Mesenchymal stem cell (in vitro differentiated cells and primary cell): ENCODE results near the gene KCNH1.
"Not testable (repeated sequence)": the region's sequence is repeated elsewhere in the genome, so short reads cannot be mapped to it uniquely, and the experiment has no call there.

Experiments used
- DNase-seq: peaks from one replicate; pipeline ENCODE4 v3.0.0-alpha.2; 2013
- H2AFZ ChIP-seq: one replicate; pipeline ENCODE4 v1.6.1; 2013; ENCODE audit warnings: low read depth, mild to moderate bottlenecking, control low read depth, inconsistent platforms, low read length, moderate library complexity
- H2AK5ac ChIP-seq: 2 replicates; pipeline ENCODE4 v1.6.1; 2013; ENCODE audit warnings: low read length, moderate library complexity, mild to moderate bottlenecking, inconsistent platforms; ENCODE audit not compliant: severe bottlenecking
- H2BK120ac ChIP-seq: one replicate; pipeline ENCODE4 v1.6.1; 2013; ENCODE audit warnings: low read depth, mild to moderate bottlenecking, inconsistent platforms, low read length, moderate library complexity
- H2BK12ac ChIP-seq, 2 experiments: one replicate each; pipeline ENCODE4 v1.6.1; 2013; ENCODE audit warnings: inconsistent platforms in 2 of 2, low read length in 2 of 2, mild to moderate bottlenecking in 2 of 2, moderate library complexity in 2 of 2, control low read depth in 1 of 2
- H2BK15ac ChIP-seq: one replicate; pipeline ENCODE4 v1.6.1; 2013; ENCODE audit warnings: mild to moderate bottlenecking, low read depth, inconsistent platforms; ENCODE audit not compliant: poor library complexity, severe bottlenecking
- H2BK5ac ChIP-seq: 2 replicates; pipeline ENCODE4 v1.6.1; 2013; ENCODE audit warnings: low read depth, mild to moderate bottlenecking, low read length, control low read depth, inconsistent platforms; ENCODE audit not compliant: poor library complexity, severe bottlenecking
- H3K14ac ChIP-seq, 2 experiments: one replicate each; pipeline ENCODE4 v1.6.1; 2013; ENCODE audit warnings: inconsistent platforms in 2 of 2, low read length in 2 of 2, control low read depth in 1 of 2, mild to moderate bottlenecking in 1 of 2, moderate library complexity in 1 of 2
- H3K18ac ChIP-seq, 2 experiments: one replicate each; pipeline ENCODE4 v1.6.1; 2013; ENCODE audit warnings: inconsistent platforms in 2 of 2, low read length in 2 of 2, control low read depth in 1 of 2, low read depth in 1 of 2, mild to moderate bottlenecking in 1 of 2
- H3K23ac ChIP-seq, 2 experiments: one replicate each; pipeline ENCODE4 v1.6.1; 2013; ENCODE audit warnings: inconsistent platforms in 2 of 2, low read length in 2 of 2, mild to moderate bottlenecking in 2 of 2, moderate library complexity in 2 of 2, control low read depth in 1 of 2
- H3K27ac ChIP-seq: 2 replicates; pipeline ENCODE4 v1.5.1; 2013; ENCODE audit warnings: mild to moderate bottlenecking, moderate library complexity, low read length, control low read depth, inconsistent platforms; ENCODE audit not compliant: poor library complexity, severe bottlenecking
- H3K27me3 ChIP-seq, 2 experiments: 2 replicates each; pipeline versions ENCODE4 v1.6.1 to v1.7.0; 2013; ENCODE audit warnings: low read length in 2 of 2, mild to moderate bottlenecking in 2 of 2, moderate library complexity in 2 of 2, control low read depth in 1 of 2, inconsistent platforms in 1 of 2; ENCODE audit not compliant: control insufficient read depth in 1 of 2, insufficient read depth in 1 of 2
- H3K36me3 ChIP-seq, 2 experiments: 2 replicates each; pipeline versions ENCODE4 v1.6.1 to v1.7.0; 2013; ENCODE audit warnings: low read length in 2 of 2, control low read depth in 1 of 2, inconsistent platforms in 1 of 2, low read depth in 1 of 2, mild to moderate bottlenecking in 1 of 2; ENCODE audit not compliant: insufficient read depth in 2 of 2, control insufficient read depth in 1 of 2
- H3K4ac ChIP-seq, 2 experiments: one replicate each; pipeline ENCODE4 v1.6.1; 2013; ENCODE audit warnings: inconsistent platforms in 2 of 2, low read length in 2 of 2, mild to moderate bottlenecking in 2 of 2, moderate library complexity in 2 of 2, control low read depth in 1 of 2, low read depth in 1 of 2
- H3K4me1 ChIP-seq: 2 replicates; pipeline ENCODE4 v1.6.1; 2013; ENCODE audit warnings: low read depth, low read length, control low read depth; ENCODE audit not compliant: control insufficient read depth, insufficient read depth
- H3K4me2 ChIP-seq: 2 replicates; pipeline ENCODE4 v1.6.1; 2013; ENCODE audit warnings: low read length, mild to moderate bottlenecking, inconsistent platforms; ENCODE audit not compliant: poor library complexity, severe bottlenecking
- H3K4me3 ChIP-seq, 2 experiments: 2 replicates each; pipeline versions ENCODE4 v1.5.1 to v1.7.0; 2013; ENCODE audit warnings: low read length in 2 of 2, mild to moderate bottlenecking in 2 of 2, control low read depth in 1 of 2, low read depth in 1 of 2; ENCODE audit not compliant: insufficient read depth in 1 of 2
- H3K79me1 ChIP-seq: replicated peaks from 2 replicates; pipeline ENCODE4 v1.6.1; 2013; ENCODE audit warnings: mild to moderate bottlenecking, control low read depth, low read length, inconsistent platforms; ENCODE audit not compliant: poor library complexity, severe bottlenecking
- H3K9ac ChIP-seq: 2 replicates; pipeline ENCODE4 v1.7.0; 2013; ENCODE audit warnings: mild to moderate bottlenecking, low read length, moderate library complexity
- H3K9me3 ChIP-seq: 2 replicates; pipeline ENCODE4 v1.7.0; 2013; ENCODE audit warnings: mild to moderate bottlenecking, low read length; ENCODE audit not compliant: control insufficient read depth
- H4K8ac ChIP-seq: one replicate; pipeline ENCODE4 v1.6.1; 2013; ENCODE audit warnings: inconsistent platforms, mild to moderate bottlenecking, low read length, moderate library complexity
- H4K91ac ChIP-seq: one replicate; pipeline ENCODE4 v1.6.1; 2013; ENCODE audit warnings: mild to moderate bottlenecking, low read length, inconsistent platforms
- WGBS: methylation state at CpG from one replicate; pipeline ENCODE4 v1.1.7; 2013; ENCODE audit warnings: mixed read lengths; 5-methylcytosine and 5-hydroxymethylcytosine counted together

KCNH1 gene

DNA sequence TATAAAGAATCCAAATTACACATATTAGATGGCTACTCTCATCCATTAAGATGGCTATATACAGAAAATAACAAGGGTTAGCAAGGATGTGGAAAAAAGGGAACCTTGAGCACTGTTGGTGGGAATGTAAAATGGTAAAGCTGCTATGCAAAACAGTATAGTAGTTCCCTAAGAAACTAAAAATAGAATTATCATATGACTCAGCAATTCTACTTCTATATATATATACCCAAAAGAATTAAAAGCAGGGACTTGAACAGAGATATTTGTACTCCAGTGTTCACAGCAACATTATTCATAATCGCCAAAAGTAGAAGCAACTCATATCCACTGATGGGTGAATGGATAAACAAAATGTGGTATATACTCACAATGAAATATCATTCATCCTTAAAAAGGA is 126.1 kb downstream of the KCNH1 start:
- H4K91ac ChIP-seq: no peak overlapping the region
- DNase-seq: no peak
- no peak overlapping the region for H2BK12ac ChIP-seq
- no peaks in the 10 kb centered on the region for H3K79me1 ChIP-seq
- H3K9me3 ChIP-seq: no peaks in the 10 kb centered on the region
- H3K18ac ChIP-seq: no peak overlapping the region
- H2BK5ac ChIP-seq: no peak overlapping the region
- no peak overlapping the region for H3K14ac ChIP-seq
- H3K36me3 ChIP-seq: no peaks in the 10 kb centered on the region
- no peak overlapping the region for H2AFZ ChIP-seq
- H3K9ac ChIP-seq: no peak overlapping the region
- no peak overlapping the region for H3K23ac ChIP-seq
- no CpG with 5 or more reads among the region's 1 CpG for WGBS
- no peak overlapping the region for H3K27ac ChIP-seq
- H2BK15ac ChIP-seq: no peak overlapping the region
- H3K27me3 ChIP-seq: no peaks in the 10 kb centered on the region
- H3K4me3 ChIP-seq: no peak overlapping the region
- H3K4me2 ChIP-seq: no peak overlapping the region
- no peak overlapping the region for H4K8ac ChIP-seq
- no peaks in the 10 kb centered on the region for H3K4me1 ChIP-seq
- H2BK120ac ChIP-seq: no peak overlapping the region
- H2AK5ac ChIP-seq: no peak overlapping the region
- H3K4ac ChIP-seq: no peak overlapping the region

DNA sequence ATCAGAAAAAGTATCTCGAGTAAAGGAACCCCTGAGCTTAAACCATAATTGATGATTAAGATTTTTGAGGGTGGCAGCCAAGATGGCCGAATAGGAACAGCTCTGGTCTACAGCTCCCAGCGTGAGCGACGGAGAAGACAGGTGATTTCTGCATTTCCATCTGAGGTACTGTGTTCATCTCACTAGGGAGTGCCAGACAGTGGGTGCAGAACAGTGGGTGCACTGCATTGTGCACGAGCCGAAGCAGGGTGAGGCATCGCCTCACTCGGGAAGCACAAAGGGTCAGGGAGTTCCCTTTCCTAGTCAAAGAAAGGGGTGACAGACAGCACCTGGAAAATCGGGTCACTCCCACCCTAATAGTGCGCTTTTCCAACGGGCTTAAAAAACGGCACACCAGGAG is 138.0 kb downstream of the KCNH1 start:
- not testable (repeated sequence) for H2AFZ ChIP-seq, H2BK120ac ChIP-seq, H3K4me1 ChIP-seq, H3K4me2 ChIP-seq, H3K23ac ChIP-seq, H2BK15ac ChIP-seq, H3K36me3 ChIP-seq, H3K4me3 ChIP-seq, H2BK12ac ChIP-seq, H3K27me3 ChIP-seq, H3K9me3 ChIP-seq, DNase-seq, H4K91ac ChIP-seq, H4K8ac ChIP-seq, H3K4ac ChIP-seq, H3K9ac ChIP-seq, H3K18ac ChIP-seq, H3K79me1 ChIP-seq, H2AK5ac ChIP-seq, H3K27ac ChIP-seq, H3K14ac ChIP-seq, H2BK5ac ChIP-seq
- WGBS: 91% methylated on average over 13 of the region's 13 CpGs

DNA sequence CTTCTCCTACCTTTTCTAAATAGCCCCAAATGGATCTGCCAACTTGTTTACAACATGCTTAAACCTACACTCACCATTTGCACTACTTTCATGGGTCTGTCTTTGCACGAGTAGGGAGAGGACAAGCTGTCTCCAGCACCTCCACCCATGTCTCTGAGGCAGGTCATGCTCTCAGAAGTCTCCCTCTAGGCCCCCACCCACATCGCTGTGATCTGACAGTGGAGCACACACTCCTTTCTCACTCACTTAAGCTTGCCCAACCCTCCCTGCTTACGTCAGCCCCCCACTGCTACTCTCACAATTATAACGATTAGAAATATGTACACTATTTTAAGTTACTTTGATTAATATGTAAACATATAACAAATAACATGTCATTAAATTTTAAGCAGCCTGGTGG is 141.1 kb downstream of the KCNH1 start:
- no peak overlapping the region for H4K91ac ChIP-seq
- no peak overlapping the region for H3K14ac ChIP-seq
- no peak overlapping the region for H3K18ac ChIP-seq
- no peak overlapping the region for H2AFZ ChIP-seq
- H3K4me2 ChIP-seq: no peak overlapping the region
- H3K36me3 ChIP-seq: no peaks in the 10 kb centered on the region
- no peak overlapping the region for H2BK15ac ChIP-seq
- no peak overlapping the region for H3K4ac ChIP-seq
- H2BK12ac ChIP-seq: no peak overlapping the region
- H3K27me3 ChIP-seq: no peaks in the 10 kb centered on the region
- no peak overlapping the region for H2AK5ac ChIP-seq
- no peak overlapping the region for H3K9ac ChIP-seq
- no peak for DNase-seq
- H3K9me3 ChIP-seq: peaks cover 6% of the 10 kb centered on the region
- H3K27ac ChIP-seq: no peak overlapping the region
- WGBS: 75% methylated on average over 2 of the region's 4 CpGs
- no peak overlapping the region for H3K4me3 ChIP-seq
- H2BK5ac ChIP-seq: no peak overlapping the region
- no peaks in the 10 kb centered on the region for H3K4me1 ChIP-seq
- H3K23ac ChIP-seq: no peak overlapping the region
- H3K79me1 ChIP-seq: peaks cover 3% of the 10 kb centered on the region
- no peak overlapping the region for H4K8ac ChIP-seq
- H2BK120ac ChIP-seq: no peak overlapping the region

DNA sequence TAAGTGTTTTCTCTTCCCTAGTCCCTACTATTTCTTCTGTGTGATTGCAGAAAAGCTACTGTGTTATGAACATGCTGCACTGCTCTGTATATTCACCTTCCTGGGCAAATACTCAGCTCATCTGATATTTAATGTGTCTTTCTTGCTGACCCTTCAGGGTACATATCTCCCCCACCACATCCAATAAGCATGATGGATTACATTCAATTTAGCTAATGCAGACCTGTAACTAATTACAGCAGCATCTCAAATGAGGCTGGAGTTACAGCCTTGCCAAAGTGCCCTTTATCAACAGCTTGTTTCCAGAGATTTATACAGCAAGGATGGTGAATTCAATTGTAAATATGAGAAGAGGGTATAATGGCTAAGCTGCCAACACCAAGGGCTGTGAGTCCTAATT is 144.0 kb downstream of the KCNH1 start:
- Histone ChIP-seq H3K18ac (no peak overlapping the region), H2AFZ (no peak overlapping the region), H4K8ac (no peak overlapping the region), H3K4ac (no peak overlapping the region), H3K9ac (no peak overlapping the region), H2BK12ac (no peak overlapping the region), H3K27me3 (no peaks in the 10 kb centered on the region), H3K14ac (no peak overlapping the region), H4K91ac (no peak overlapping the region), H2AK5ac (no peak overlapping the region), H3K27ac (no peak overlapping the region), H3K4me3 (no peak overlapping the region), H3K4me2 (no peak overlapping the region), H3K9me3 (peaks cover 5% of the 10 kb centered on the region), H2BK120ac (no peak overlapping the region), H2BK5ac (no peak overlapping the region), H2BK15ac (no peak overlapping the region), H3K79me1 (peaks cover 3% of the 10 kb centered on the region), H3K4me1 (no peaks in the 10 kb centered on the region), H3K23ac (no peak overlapping the region), H3K36me3 (no peaks in the 10 kb centered on the region)
- DNase-seq: no peak
